ENCODE data around the gene LRWD1. TPM values are rescaled to one million over a fixed set of nuclear protein-coding genes. Genes with fewer than 3 reads are reported as not detected.
"Not testable (repeated sequence)": the region's sequence is repeated elsewhere in the genome, so short reads cannot be mapped to it uniquely, and the experiment has no call there.

LRWD1 gene
- total and polyA plus RNA-seq, 2 of the 4 experiments (the other 2 are of a cell fraction): 20.3 to 27.2 TPM

DNA sequence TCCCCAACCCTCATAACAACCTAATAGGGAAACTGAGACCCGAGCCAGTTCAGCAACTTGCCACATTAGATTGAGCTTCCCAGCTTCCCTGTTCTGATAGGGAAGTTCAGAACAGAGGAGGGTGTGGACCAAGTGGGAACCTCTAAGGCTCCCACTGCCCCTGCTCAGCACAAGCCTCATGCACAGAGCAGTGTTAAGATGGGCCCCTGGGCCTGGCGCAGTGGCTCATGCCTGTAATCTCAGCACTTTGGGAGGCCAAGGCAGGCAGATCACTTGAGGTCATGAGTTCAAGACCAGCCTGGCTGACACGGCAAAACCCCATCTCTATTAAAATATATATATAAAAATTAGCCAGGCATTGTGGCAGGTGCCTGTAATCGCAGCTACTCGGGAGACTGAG lies 32.5 kb downstream of the LRWD1 start:
- H3K4me2 ChIP-seq (ENCODE audit: low read depth, low read length); H3K36me3 ChIP-seq (ENCODE audit: control insufficient read depth, insufficient read depth, low read length); H3K79me1 ChIP-seq (ENCODE audit: low read depth in 1 of 2, low read length in 2 of 2); ATAC-seq (ENCODE audit: low read depth); H3K56ac ChIP-seq (ENCODE audit: extremely low read depth, insufficient read depth, low read length); DNase-seq; H4K5ac ChIP-seq (ENCODE audit: low read depth, low read length); H2BK5ac ChIP-seq (ENCODE audit: low read depth, low read length, poor library complexity, severe bottlenecking); H2AK5ac ChIP-seq (ENCODE audit: low read depth, low read length); in situ Hi-C loops (cut with MboI; ENCODE audit: low sequenced_read_pairs); H4K91ac ChIP-seq (ENCODE audit: insufficient read depth, low read depth, low read length); H3K9me1 ChIP-seq (ENCODE audit: insufficient read depth, low read length); POLR2A ChIA-PET (ENCODE audit: unreplicated experiment); H3K23ac ChIP-seq (ENCODE audit: low read depth, low read length); H4K8ac ChIP-seq (ENCODE audit: low read depth in 2 of 2, low read length in 2 of 2); H2AFZ ChIP-seq (replicated peaks; ENCODE audit: low read length, poor library complexity); dilution Hi-C loops (cut with HindIII; ENCODE audit: low sequenced_read_pairs, unreplicated experiment); H3K4ac ChIP-seq (ENCODE audit: low read depth, low read length); H4K20me1 ChIP-seq (ENCODE audit: insufficient read depth, low read length); H2BK15ac ChIP-seq (ENCODE audit: low read depth, low read length); H2BK20ac ChIP-seq (ENCODE audit: low read depth, low read length); H3K9me3 ChIP-seq (ENCODE audit: control insufficient read depth, insufficient read depth, low read length); H3K4me1 ChIP-seq (ENCODE audit: control insufficient read depth, insufficient read depth, low read length); intact Hi-C loops (cut with micrococcal nuclease); CTCF ChIA-PET; H3K4me3 ChIP-seq (ENCODE audit: insufficient read depth, low read depth, low read length); BruUV-seq (replicated peaks); H2BK120ac ChIP-seq (ENCODE audit: low read depth, low read length); H3K18ac ChIP-seq (ENCODE audit: low read depth, low read length); H3K27me3 ChIP-seq (ENCODE audit: control insufficient read depth, insufficient read depth, low read length); H3K27ac ChIP-seq (ENCODE audit: insufficient read depth, low read length); H3K9ac ChIP-seq (ENCODE audit: low read depth, low read length); H3K14ac ChIP-seq (replicated peaks; ENCODE audit: low read depth, low read length); H2AK9ac ChIP-seq (replicated peaks; ENCODE audit: low read depth, low read length, poor library complexity): not testable (repeated sequence)
- no CpG with 5 or more reads among the region's 5 CpGs for WGBS, 2 experiments (ENCODE audit: extremely low coverage in 2 of 2, insufficient read length in 1 of 2)

GRCh38 chr7:102498321-102498720 lies 33.5 kb downstream of the LRWD1 start:
- H3K14ac ChIP-seq (replicated peaks; ENCODE audit: low read depth, low read length); DNase-seq; H3K4me1 ChIP-seq (ENCODE audit: control insufficient read depth, insufficient read depth, low read length); H3K56ac ChIP-seq (ENCODE audit: extremely low read depth, insufficient read depth, low read length); H3K79me1 ChIP-seq (ENCODE audit: low read depth in 1 of 2, low read length in 2 of 2); H3K18ac ChIP-seq (ENCODE audit: low read depth, low read length); dilution Hi-C loops (cut with HindIII; ENCODE audit: low sequenced_read_pairs, unreplicated experiment); H2AFZ ChIP-seq (replicated peaks; ENCODE audit: low read length, poor library complexity); H3K27me3 ChIP-seq (ENCODE audit: control insufficient read depth, insufficient read depth, low read length); in situ Hi-C loops (cut with MboI; ENCODE audit: low sequenced_read_pairs); intact Hi-C loops (cut with micrococcal nuclease); H2BK120ac ChIP-seq (ENCODE audit: low read depth, low read length); CTCF ChIA-PET; POLR2A ChIA-PET (ENCODE audit: unreplicated experiment); H3K4me3 ChIP-seq (ENCODE audit: insufficient read depth, low read depth, low read length); H3K27ac ChIP-seq (ENCODE audit: insufficient read depth, low read length); H3K9me3 ChIP-seq (ENCODE audit: control insufficient read depth, insufficient read depth, low read length); H3K4ac ChIP-seq (ENCODE audit: low read depth, low read length); H2AK5ac ChIP-seq (ENCODE audit: low read depth, low read length); H2BK5ac ChIP-seq (ENCODE audit: low read depth, low read length, poor library complexity, severe bottlenecking); H2BK20ac ChIP-seq (ENCODE audit: low read depth, low read length); H4K91ac ChIP-seq (ENCODE audit: insufficient read depth, low read depth, low read length); H3K9ac ChIP-seq (ENCODE audit: low read depth, low read length); H2AK9ac ChIP-seq (replicated peaks; ENCODE audit: low read depth, low read length, poor library complexity); H2BK15ac ChIP-seq (ENCODE audit: low read depth, low read length); H3K9me1 ChIP-seq (ENCODE audit: insufficient read depth, low read length); H3K23ac ChIP-seq (ENCODE audit: low read depth, low read length); H4K20me1 ChIP-seq (ENCODE audit: insufficient read depth, low read length); H3K4me2 ChIP-seq (ENCODE audit: low read depth, low read length); H3K36me3 ChIP-seq (ENCODE audit: control insufficient read depth, insufficient read depth, low read length); ATAC-seq (ENCODE audit: low read depth); H4K5ac ChIP-seq (ENCODE audit: low read depth, low read length); BruUV-seq (replicated peaks); H4K8ac ChIP-seq (ENCODE audit: low read depth in 2 of 2, low read length in 2 of 2): not testable (repeated sequence)
- 80% methylated on average over 2 of the region's 16 CpGs; no CpG with 5 or more reads in 1 of the 2 experiments for WGBS, 2 experiments (ENCODE audit: extremely low coverage in 2 of 2, insufficient read length in 1 of 2)

Measured in IMR-90 (cell line).